ENCODE data around the gene NR6A1. TPM values are rescaled to one million over a fixed set of nuclear protein-coding genes. Genes with fewer than 3 reads are reported as not detected.

Gene NR6A1
- total RNA-seq, 1 donor: 0.36 TPM

DNA sequence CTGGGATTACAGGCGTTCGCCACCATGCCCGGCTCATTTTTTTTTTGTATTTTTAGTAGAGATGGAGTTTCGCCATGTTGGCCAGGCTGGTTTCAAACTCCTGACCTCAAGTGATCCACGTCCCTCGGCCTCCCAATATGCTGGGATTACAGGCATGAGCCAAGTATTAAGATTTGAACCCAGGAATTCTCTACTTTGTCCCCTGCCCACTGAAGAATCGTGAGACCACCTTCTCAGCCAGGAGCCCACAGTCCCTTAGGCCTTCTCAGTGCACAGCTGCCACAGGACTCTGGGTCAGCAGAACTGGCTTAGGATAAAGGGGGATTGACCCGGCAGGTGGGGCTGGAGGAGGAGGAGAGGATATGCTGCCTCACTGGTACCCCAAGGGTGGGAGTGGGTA is 19.2 kb upstream of the NR6A1 start:
- no peaks in the 10 kb centered on the region for H3K9me3 ChIP-seq (ENCODE audit: low read depth, low read length)
- TF ChIP-seq, protein P1, sequence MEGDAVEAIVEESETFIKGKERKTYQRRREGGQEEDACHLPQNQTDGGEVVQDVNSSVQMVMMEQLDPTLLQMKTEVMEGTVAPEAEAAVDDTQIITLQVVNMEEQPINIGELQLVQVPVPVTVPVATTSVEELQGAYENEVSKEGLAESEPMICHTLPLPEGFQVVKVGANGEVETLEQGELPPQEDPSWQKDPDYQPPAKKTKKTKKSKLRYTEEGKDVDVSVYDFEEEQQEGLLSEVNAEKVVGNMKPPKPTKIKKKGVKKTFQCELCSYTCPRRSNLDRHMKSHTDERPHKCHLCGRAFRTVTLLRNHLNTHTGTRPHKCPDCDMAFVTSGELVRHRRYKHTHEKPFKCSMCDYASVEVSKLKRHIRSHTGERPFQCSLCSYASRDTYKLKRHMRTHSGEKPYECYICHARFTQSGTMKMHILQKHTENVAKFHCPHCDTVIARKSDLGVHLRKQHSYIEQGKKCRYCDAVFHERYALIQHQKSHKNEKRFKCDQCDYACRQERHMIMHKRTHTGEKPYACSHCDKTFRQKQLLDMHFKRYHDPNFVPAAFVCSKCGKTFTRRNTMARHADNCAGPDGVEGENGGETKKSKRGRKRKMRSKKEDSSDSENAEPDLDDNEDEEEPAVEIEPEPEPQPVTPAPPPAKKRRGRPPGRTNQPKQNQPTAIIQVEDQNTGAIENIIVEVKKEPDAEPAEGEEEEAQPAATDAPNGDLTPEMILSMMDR (IDR thresholded peaks at IDR 0.05; ENCODE audit: extremely low read depth, low read depth, low read length): no peak
- H4K20me1 ChIP-seq (ENCODE audit: insufficient read depth, low read length): no peaks in the 10 kb centered on the region
- no peak overlapping the region for H3K4me3 ChIP-seq (ENCODE audit: insufficient read depth, low read length)
- no peaks in the 10 kb centered on the region for H3K79me2 ChIP-seq (ENCODE audit: insufficient read depth, low read length)
- H3K27me3 ChIP-seq (ENCODE audit: insufficient read depth, low read length): no peaks in the 10 kb centered on the region
- no peak for DNase-seq (ENCODE audit: insufficient read length, low spot score, missing footprints)
- H3K27ac ChIP-seq (ENCODE audit: low read depth, low read length): no peak overlapping the region
- H3K4me2 ChIP-seq (ENCODE audit: insufficient read depth, low read length): no peak overlapping the region
- H3K4me1 ChIP-seq (ENCODE audit: insufficient read depth, low read length): no peaks in the 10 kb centered on the region
- no peak overlapping the region for H2AFZ ChIP-seq (ENCODE audit: low read length)
- no peaks in the 10 kb centered on the region for H3K36me3 ChIP-seq (ENCODE audit: insufficient read depth, low read length)

- H3K27me3 ChIP-seq (ENCODE audit: insufficient read depth, low read length): no peaks in the 10 kb centered on the region
- no peak overlapping the region for H3K4me2 ChIP-seq (ENCODE audit: insufficient read depth, low read length)
- no peaks in the 10 kb centered on the region for H3K36me3 ChIP-seq (ENCODE audit: insufficient read depth, low read length)
- no peak overlapping the region for H3K4me3 ChIP-seq (ENCODE audit: insufficient read depth, low read length)
- H3K79me2 ChIP-seq (ENCODE audit: insufficient read depth, low read length): no peaks in the 10 kb centered on the region
- no peak overlapping the region for H3K27ac ChIP-seq (ENCODE audit: low read depth, low read length)
- no peak overlapping the region for H2AFZ ChIP-seq (ENCODE audit: low read length)
- DNase-seq (ENCODE audit: insufficient read length, low spot score, missing footprints): peak; percentile 72
- H3K9me3 ChIP-seq (ENCODE audit: low read depth, low read length): no peaks in the 10 kb centered on the region
- H4K20me1 ChIP-seq (ENCODE audit: insufficient read depth, low read length): no peaks in the 10 kb centered on the region
- TF ChIP-seq, protein P1 (IDR thresholded peaks at IDR 0.05; ENCODE audit: extremely low read depth, low read depth, low read length): no peak
- peaks cover 2% of the 10 kb centered on the region for H3K4me1 ChIP-seq (ENCODE audit: insufficient read depth, low read length)
Observed at GRCh38 chr9:124789531-124789930, 18.4 kb upstream of the NR6A1 start.

DNA sequence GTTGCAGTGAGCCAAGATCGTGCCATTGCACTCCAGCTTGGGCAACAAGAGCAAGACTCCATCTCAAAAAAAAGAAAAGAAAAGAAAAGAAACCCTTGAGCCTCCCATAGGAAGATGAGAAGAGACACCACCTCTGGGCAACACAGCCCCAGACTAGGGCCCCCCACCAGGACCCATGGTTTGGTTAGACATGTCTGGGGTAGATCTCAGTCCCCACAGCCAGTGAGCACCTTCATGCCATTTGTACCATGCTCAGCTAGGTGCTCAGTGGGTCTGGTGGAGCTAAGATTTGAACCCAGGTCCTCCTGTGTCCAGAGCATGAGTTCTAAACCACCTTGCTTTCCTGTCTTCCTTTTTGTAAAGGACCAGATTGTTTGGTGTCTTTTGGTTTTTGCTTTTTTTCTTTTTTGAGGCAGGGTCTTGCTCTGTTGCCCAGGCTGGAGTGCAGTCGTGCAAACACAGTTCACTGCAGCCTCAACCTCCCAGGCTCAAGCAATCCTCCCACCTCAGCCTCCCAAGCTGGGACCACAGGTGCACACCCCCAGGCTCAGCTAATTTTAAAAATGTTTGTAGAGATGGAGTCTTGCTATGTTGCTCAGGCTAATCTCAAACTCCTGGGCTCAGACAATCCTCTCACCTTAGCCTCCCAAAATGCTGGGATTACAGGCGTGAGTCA is 17.6 kb upstream of the NR6A1 start:
- Histone ChIP-seq H3K4me1 (ENCODE audit: insufficient read depth, low read length) (peaks cover 3% of the 10 kb centered on the region), H3K9me3 (ENCODE audit: low read depth, low read length) (no peaks in the 10 kb centered on the region), H3K36me3 (ENCODE audit: insufficient read depth, low read length) (no peaks in the 10 kb centered on the region), H2AFZ (ENCODE audit: low read length) (no peak overlapping the region), H3K79me2 (ENCODE audit: insufficient read depth, low read length) (no peaks in the 10 kb centered on the region), H3K27ac (ENCODE audit: low read depth, low read length) (no peak overlapping the region), H3K4me2 (ENCODE audit: insufficient read depth, low read length) (no peak overlapping the region), H4K20me1 (ENCODE audit: insufficient read depth, low read length) (no peaks in the 10 kb centered on the region), H3K27me3 (ENCODE audit: insufficient read depth, low read length) (no peaks in the 10 kb centered on the region), H3K4me3 (ENCODE audit: insufficient read depth, low read length) (no peak overlapping the region)
- TF ChIP-seq, protein P1 (IDR thresholded peaks at IDR 0.05; ENCODE audit: extremely low read depth, low read depth, low read length): no peak
- no peak for DNase-seq (ENCODE audit: insufficient read length, low spot score, missing footprints)

DNA sequence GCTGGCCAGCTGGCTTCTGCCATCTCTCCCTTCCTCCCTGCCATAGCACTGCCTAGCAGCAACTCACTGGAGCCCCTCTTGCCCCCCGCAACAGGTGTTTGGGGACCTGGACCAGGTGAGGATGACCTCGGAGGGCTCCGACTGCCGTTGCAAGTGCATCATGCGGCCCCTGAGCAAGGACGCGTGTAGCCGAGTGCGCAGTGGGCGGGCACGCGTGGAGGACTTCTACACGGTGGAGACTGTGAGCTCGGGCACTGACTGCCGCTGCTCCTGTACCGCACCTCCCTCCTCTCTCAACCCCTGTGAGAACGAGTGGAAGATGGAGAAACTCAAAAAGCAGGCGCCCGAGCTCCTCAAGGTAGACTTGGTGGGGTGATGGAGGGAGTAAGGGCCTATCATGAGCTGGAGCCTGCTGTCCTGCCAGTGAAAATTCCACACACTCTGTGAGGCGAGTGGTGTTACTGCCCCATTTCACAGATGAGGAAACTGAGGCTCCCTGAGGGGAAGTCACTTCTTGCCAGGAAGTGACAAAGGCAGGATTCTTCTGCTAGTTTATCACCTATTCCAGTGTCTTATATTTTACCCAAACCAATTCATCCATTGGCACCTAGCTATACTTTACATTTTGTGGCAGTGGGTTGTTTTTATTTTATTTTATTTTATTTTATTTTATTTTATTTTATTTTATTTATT is 15.9 kb upstream of the NR6A1 start:
- no peak overlapping the region for H3K4me3 ChIP-seq (ENCODE audit: insufficient read depth, low read length)
- peak; percentile 18 for DNase-seq (ENCODE audit: insufficient read length, low spot score, missing footprints)

More for the DNA sequence above, 15.9 kb upstream of the NR6A1 start:
- H3K4me1 ChIP-seq (ENCODE audit: insufficient read depth, low read length): peaks cover 3% of the 10 kb centered on the region
- H4K20me1 ChIP-seq (ENCODE audit: insufficient read depth, low read length): no peaks in the 10 kb centered on the region
- H3K27ac ChIP-seq (ENCODE audit: low read depth, low read length): no peak overlapping the region
- H3K4me2 ChIP-seq (ENCODE audit: insufficient read depth, low read length): no peak overlapping the region
- no peaks in the 10 kb centered on the region for H3K9me3 ChIP-seq (ENCODE audit: low read depth, low read length)
- TF ChIP-seq, protein P1 (IDR thresholded peaks at IDR 0.05; ENCODE audit: extremely low read depth, low read depth, low read length): no peak
- H3K79me2 ChIP-seq (ENCODE audit: insufficient read depth, low read length): no peaks in the 10 kb centered on the region
- no peak overlapping the region for H2AFZ ChIP-seq (ENCODE audit: low read length)
- H3K36me3 ChIP-seq (ENCODE audit: insufficient read depth, low read length): no peaks in the 10 kb centered on the region
- no peaks in the 10 kb centered on the region for H3K27me3 ChIP-seq (ENCODE audit: insufficient read depth, low read length)

Data from osteoblast (primary cell).